Measurements from ENCODE around the gene KIF14. TPM values are rescaled to one million over a fixed set of nuclear protein-coding genes. Genes with fewer than 3 reads are reported as not detected.
"Not testable (repeated sequence)": the region's sequence is repeated elsewhere in the genome, so short reads cannot be mapped to it uniquely, and the experiment has no call there.

KIF14 gene
- polyA plus RNA-seq, 5 donors = 3.4 to 15.6 (median 7.8) TPM

GRCh38 chr1:200636681-200637080 lies 16.1 kb upstream of the KIF14 start:
- DNase-seq = no peak

GRCh38 chr1:200634261-200635122 lies 13.9 kb upstream of the KIF14 start:
- no peak for DNase-seq

GRCh38 chr1:200631375-200631774 lies 10.8 kb upstream of the KIF14 start:
- no peak for DNase-seq

- not testable (repeated sequence) for DNase-seq
Observed at GRCh38 chr1:200630515-200630899, 10.0 kb upstream of the KIF14 start.

- DNase-seq = no peak
Observed at GRCh38 chr1:200629876-200630514, 9.4 kb upstream of the KIF14 start.

- DNase-seq = no peak
Observed at GRCh38 chr1:200628223-200628881, 7.8 kb upstream of the KIF14 start.

- no peak for DNase-seq
Observed at GRCh38 chr1:200627575-200628222, 7.1 kb upstream of the KIF14 start.

- no peak for DNase-seq
Observed at GRCh38 chr1:200626853-200627534, 6.4 kb upstream of the KIF14 start.

- DNase-seq = no peak
Observed at GRCh38 chr1:200625381-200625824, 4.9 kb upstream of the KIF14 start.

GRCh38 chr1:200624679-200625335 lies 4.3 kb upstream of the KIF14 start:
- DNase-seq = no peak

- DNase-seq = no peak
Observed at GRCh38 chr1:200619894-200620272, 668 bp downstream of the KIF14 start.

GRCh38 chr1:200610846-200611245 lies 9.7 kb downstream of the KIF14 start:
- DNase-seq = no peak

GRCh38 chr1:200602632-200603031 lies 17.9 kb downstream of the KIF14 start:
- DNase-seq = no peak

- DNase-seq = no peak
Observed at GRCh38 chr1:200590001-200590400, 30.6 kb downstream of the KIF14 start.

GRCh38 chr1:200588698-200589097 lies 31.9 kb downstream of the KIF14 start:
- DNase-seq = peak in 1 of 2 donors; percentile 5

- no peak for DNase-seq
Observed at GRCh38 chr1:200564319-200564718, 56.2 kb downstream of the KIF14 start.

- DNase-seq = no peak
Observed at GRCh38 chr1:200561856-200562214, 58.7 kb downstream of the KIF14 start.

GRCh38 chr1:200558866-200559459 lies 61.6 kb downstream of the KIF14 start:
- DNase-seq = peak in 1 of 2 donors; percentile 23

GRCh38 chr1:200556002-200556401 lies 64.5 kb downstream of the KIF14 start:
- no peak for DNase-seq

- not testable (repeated sequence) for DNase-seq
Observed at GRCh38 chr1:200552737-200553136, 67.8 kb downstream of the KIF14 start.

- no peak for DNase-seq
Observed at GRCh38 chr1:200550367-200550766, 70.2 kb downstream of the KIF14 start.
